Mesenchymal stem cell (in vitro differentiated cells and primary cell): Measurements from ENCODE around the gene DAND5.
A peak's percentile ranks its signal among the peaks of the same experiment; 100 is the strongest.

Experiments used
- DNase-seq: peaks from one replicate; pipeline ENCODE4 v3.0.0-alpha.2; 2013
- H2AFZ ChIP-seq: one replicate; pipeline ENCODE4 v1.6.1; 2013; ENCODE audit warnings: low read depth, mild to moderate bottlenecking, control low read depth, inconsistent platforms, low read length, moderate library complexity
- H2AK5ac ChIP-seq: 2 replicates; pipeline ENCODE4 v1.6.1; 2013; ENCODE audit warnings: low read length, moderate library complexity, mild to moderate bottlenecking, inconsistent platforms; ENCODE audit not compliant: severe bottlenecking
- H2BK120ac ChIP-seq: one replicate; pipeline ENCODE4 v1.6.1; 2013; ENCODE audit warnings: low read depth, mild to moderate bottlenecking, inconsistent platforms, low read length, moderate library complexity
- H2BK12ac ChIP-seq, 2 experiments: one replicate each; pipeline ENCODE4 v1.6.1; 2013; ENCODE audit warnings: inconsistent platforms in 2 of 2, low read length in 2 of 2, mild to moderate bottlenecking in 2 of 2, moderate library complexity in 2 of 2, control low read depth in 1 of 2
- H2BK15ac ChIP-seq: one replicate; pipeline ENCODE4 v1.6.1; 2013; ENCODE audit warnings: mild to moderate bottlenecking, low read depth, inconsistent platforms; ENCODE audit not compliant: poor library complexity, severe bottlenecking
- H2BK5ac ChIP-seq: 2 replicates; pipeline ENCODE4 v1.6.1; 2013; ENCODE audit warnings: low read depth, mild to moderate bottlenecking, low read length, control low read depth, inconsistent platforms; ENCODE audit not compliant: poor library complexity, severe bottlenecking
- H3K14ac ChIP-seq, 2 experiments: one replicate each; pipeline ENCODE4 v1.6.1; 2013; ENCODE audit warnings: inconsistent platforms in 2 of 2, low read length in 2 of 2, control low read depth in 1 of 2, mild to moderate bottlenecking in 1 of 2, moderate library complexity in 1 of 2
- H3K18ac ChIP-seq, 2 experiments: one replicate each; pipeline ENCODE4 v1.6.1; 2013; ENCODE audit warnings: inconsistent platforms in 2 of 2, low read length in 2 of 2, control low read depth in 1 of 2, low read depth in 1 of 2, mild to moderate bottlenecking in 1 of 2
- H3K23ac ChIP-seq, 2 experiments: one replicate each; pipeline ENCODE4 v1.6.1; 2013; ENCODE audit warnings: inconsistent platforms in 2 of 2, low read length in 2 of 2, mild to moderate bottlenecking in 2 of 2, moderate library complexity in 2 of 2, control low read depth in 1 of 2
- H3K27ac ChIP-seq: 2 replicates; pipeline ENCODE4 v1.5.1; 2013; ENCODE audit warnings: mild to moderate bottlenecking, moderate library complexity, low read length, control low read depth, inconsistent platforms; ENCODE audit not compliant: poor library complexity, severe bottlenecking
- H3K27me3 ChIP-seq, 2 experiments: 2 replicates each; pipeline versions ENCODE4 v1.6.1 to v1.7.0; 2013; ENCODE audit warnings: low read length in 2 of 2, mild to moderate bottlenecking in 2 of 2, moderate library complexity in 2 of 2, control low read depth in 1 of 2, inconsistent platforms in 1 of 2; ENCODE audit not compliant: control insufficient read depth in 1 of 2, insufficient read depth in 1 of 2
- H3K36me3 ChIP-seq, 2 experiments: 2 replicates each; pipeline versions ENCODE4 v1.6.1 to v1.7.0; 2013; ENCODE audit warnings: low read length in 2 of 2, control low read depth in 1 of 2, inconsistent platforms in 1 of 2, low read depth in 1 of 2, mild to moderate bottlenecking in 1 of 2; ENCODE audit not compliant: insufficient read depth in 2 of 2, control insufficient read depth in 1 of 2
- H3K4ac ChIP-seq, 2 experiments: one replicate each; pipeline ENCODE4 v1.6.1; 2013; ENCODE audit warnings: inconsistent platforms in 2 of 2, low read length in 2 of 2, mild to moderate bottlenecking in 2 of 2, moderate library complexity in 2 of 2, control low read depth in 1 of 2, low read depth in 1 of 2
- H3K4me1 ChIP-seq: 2 replicates; pipeline ENCODE4 v1.6.1; 2013; ENCODE audit warnings: low read depth, low read length, control low read depth; ENCODE audit not compliant: control insufficient read depth, insufficient read depth
- H3K4me2 ChIP-seq: 2 replicates; pipeline ENCODE4 v1.6.1; 2013; ENCODE audit warnings: low read length, mild to moderate bottlenecking, inconsistent platforms; ENCODE audit not compliant: poor library complexity, severe bottlenecking
- H3K4me3 ChIP-seq, 2 experiments: 2 replicates each; pipeline versions ENCODE4 v1.5.1 to v1.7.0; 2013; ENCODE audit warnings: low read length in 2 of 2, mild to moderate bottlenecking in 2 of 2, control low read depth in 1 of 2, low read depth in 1 of 2; ENCODE audit not compliant: insufficient read depth in 1 of 2
- H3K79me1 ChIP-seq: replicated peaks from 2 replicates; pipeline ENCODE4 v1.6.1; 2013; ENCODE audit warnings: mild to moderate bottlenecking, control low read depth, low read length, inconsistent platforms; ENCODE audit not compliant: poor library complexity, severe bottlenecking
- H3K9ac ChIP-seq: 2 replicates; pipeline ENCODE4 v1.7.0; 2013; ENCODE audit warnings: mild to moderate bottlenecking, low read length, moderate library complexity
- H3K9me3 ChIP-seq: 2 replicates; pipeline ENCODE4 v1.7.0; 2013; ENCODE audit warnings: mild to moderate bottlenecking, low read length; ENCODE audit not compliant: control insufficient read depth
- H4K8ac ChIP-seq: one replicate; pipeline ENCODE4 v1.6.1; 2013; ENCODE audit warnings: inconsistent platforms, mild to moderate bottlenecking, low read length, moderate library complexity
- H4K91ac ChIP-seq: one replicate; pipeline ENCODE4 v1.6.1; 2013; ENCODE audit warnings: mild to moderate bottlenecking, low read length, inconsistent platforms
- WGBS: methylation state at CpG from one replicate; pipeline ENCODE4 v1.1.7; 2013; ENCODE audit warnings: mixed read lengths; 5-methylcytosine and 5-hydroxymethylcytosine counted together

The DAND5 gene

GRCh38 chr19:13005253-13005652, 35.9 kb downstream of the DAND5 start:
- H3K4ac ChIP-seq = no peak overlapping the region
- no peak overlapping the region for H3K14ac ChIP-seq
- WGBS = 88% methylated on average over 4 of the region's 4 CpGs
- no peak overlapping the region for H3K4me2 ChIP-seq
- H2AFZ ChIP-seq = no peak overlapping the region
- no peak overlapping the region for H2BK120ac ChIP-seq
- peaks cover 6 to 10% of the 10 kb centered on the region in 2 experiments for H3K36me3 ChIP-seq
- no peaks in the 10 kb centered on the region for H3K79me1 ChIP-seq
- H2BK12ac ChIP-seq = no peak overlapping the region
- no peak for DNase-seq
- H3K27ac ChIP-seq = no peak overlapping the region
- peaks cover 8% of the 10 kb centered on the region for H3K4me1 ChIP-seq
- no peak overlapping the region for H3K23ac ChIP-seq
- H4K8ac ChIP-seq = no peak overlapping the region
- H3K9me3 ChIP-seq = no peaks in the 10 kb centered on the region
- no peak overlapping the region for H4K91ac ChIP-seq
- H2AK5ac ChIP-seq = no peak overlapping the region
- no peak overlapping the region for H2BK15ac ChIP-seq
- H2BK5ac ChIP-seq = no peak overlapping the region
- H3K27me3 ChIP-seq = peaks cover 0 to 63% of the 10 kb centered on the region in 2 experiments
- H3K18ac ChIP-seq = no peak overlapping the region
- peak overlapping the region; percentile 48 for H3K9ac ChIP-seq
- no peak overlapping the region for H3K4me3 ChIP-seq

GRCh38 chr19:13005861-13006370, 36.5 kb downstream of the DAND5 start:
- peaks cover 6 to 10% of the 10 kb centered on the region in 2 experiments for H3K36me3 ChIP-seq
- no peak overlapping the region for H2AFZ ChIP-seq
- H3K4ac ChIP-seq = no peak overlapping the region
- H2BK15ac ChIP-seq = no peak overlapping the region
- H3K4me1 ChIP-seq = peaks cover 13% of the 10 kb centered on the region
- H4K91ac ChIP-seq = no peak overlapping the region
- no peak overlapping the region for H2BK5ac ChIP-seq
- DNase-seq = no peak
- H3K9ac ChIP-seq = no peak overlapping the region
- no peaks in the 10 kb centered on the region for H3K9me3 ChIP-seq
- H3K4me3 ChIP-seq = no peak overlapping the region
- WGBS = 79% methylated on average over 12 of the region's 12 CpGs
- no peak overlapping the region for H3K18ac ChIP-seq
- no peak overlapping the region for H2BK120ac ChIP-seq
- H3K23ac ChIP-seq = no peak overlapping the region
- H3K4me2 ChIP-seq = no peak overlapping the region
- no peak overlapping the region for H3K27ac ChIP-seq
- H3K27me3 ChIP-seq = peaks cover 0 to 70% of the 10 kb centered on the region in 2 experiments
- no peak overlapping the region for H2AK5ac ChIP-seq
- no peaks in the 10 kb centered on the region for H3K79me1 ChIP-seq
- no peak overlapping the region for H2BK12ac ChIP-seq
- H4K8ac ChIP-seq = no peak overlapping the region
- no peak overlapping the region for H3K14ac ChIP-seq

GRCh38 chr19:13006431-13007281, 37.3 kb downstream of the DAND5 start:
- Histone ChIP-seq H2BK15ac (no peak overlapping the region), H3K4me3 (no peak overlapping the region), H3K9me3 (no peaks in the 10 kb centered on the region), H3K4me1 (peaks cover 16% of the 10 kb centered on the region), H3K36me3 (peaks cover 4 to 10% of the 10 kb centered on the region in 2 experiments), H3K14ac (no peak overlapping the region), H2AFZ (no peak overlapping the region), H3K4ac (no peak overlapping the region), H3K9ac (peak overlapping the region; percentile 78), H4K91ac (no peak overlapping the region), H4K8ac (no peak overlapping the region), H2BK12ac (no peak overlapping the region), H3K18ac (no peak overlapping the region), H3K27ac (no peak overlapping the region), H2BK5ac (no peak overlapping the region), H3K23ac (no peak overlapping the region), H2BK120ac (no peak overlapping the region), H3K27me3 (peaks cover 0 to 77% of the 10 kb centered on the region in 2 experiments), H3K4me2 (no peak overlapping the region), H3K79me1 (no peaks in the 10 kb centered on the region), H2AK5ac (no peak overlapping the region)
- DNase-seq = no peak
- WGBS = 79% methylated on average over 20 of the region's 28 CpGs

GRCh38 chr19:13007292-13008045, 38.1 kb downstream of the DAND5 start:
- 58% methylated on average over 17 of the region's 17 CpGs for WGBS
- Histone ChIP-seq H3K9me3 (no peaks in the 10 kb centered on the region), H2AK5ac (no peak overlapping the region), H3K23ac (no peak overlapping the region), H3K18ac (no peak overlapping the region), H3K4ac (no peak overlapping the region), H3K36me3 (peaks cover 4 to 10% of the 10 kb centered on the region in 2 experiments), H3K4me3 (peak overlapping the region in 1 of 2 experiments; percentile 66), H2BK12ac (no peak overlapping the region), H3K79me1 (no peaks in the 10 kb centered on the region), H3K27ac (no peak overlapping the region), H2BK5ac (no peak overlapping the region), H2AFZ (no peak overlapping the region), H3K4me2 (no peak overlapping the region), H3K4me1 (peaks cover 24% of the 10 kb centered on the region), H3K14ac (no peak overlapping the region), H4K91ac (no peak overlapping the region), H3K27me3 (peaks cover 0 to 85% of the 10 kb centered on the region in 2 experiments), H2BK15ac (no peak overlapping the region), H3K9ac (peak overlapping the region; percentile 78), H4K8ac (no peak overlapping the region), H2BK120ac (no peak overlapping the region)
- no peak for DNase-seq
